Tibial nerve (tissue), 4 donors: ENCODE data around the gene PRELP. TPM values are rescaled to one million over a fixed set of nuclear protein-coding genes. Genes with fewer than 3 reads are reported as not detected.

Experiments
- DNase-seq, 2 donors: peaks; one replicate each; pipeline ENCODE4 v3.0.0-alpha.2; 2019; ENCODE audit warnings: low spot score in 2 of 2
- H3K27ac ChIP-seq, 4 donors: fragments of 200-600 bp; sonication (generic) in 3 of 4; one replicate each; pipeline ENCODE4 v1.5.1; 2017 to 2019; ENCODE audit warnings: mild to moderate bottlenecking in 1 of 4
- H3K27me3 ChIP-seq, 2 donors: fragments of 200-600 bp; sonication (generic) in 1 of 2; one replicate each; pipeline versions ENCODE4 v1.5.1 to v1.6.0; 2017 to 2019
- H3K36me3 ChIP-seq, 3 donors: fragments of 200-600 bp; sonication (generic); one replicate each; pipeline ENCODE4 v1.5.1; 2018 to 2019
- H3K4me1 ChIP-seq, 4 donors: fragments of 200-600 bp; sonication (generic) in 3 of 4; one replicate each; pipeline ENCODE4 v1.5.1; 2017 to 2019
- H3K4me3 ChIP-seq, 4 donors: fragments of 200-600 bp; sonication (generic) in 3 of 4; one replicate each; pipeline ENCODE4 v1.5.1; 2017 to 2019; ENCODE audit warnings: mild to moderate bottlenecking in 1 of 4, moderate library complexity in 1 of 4
- H3K9me3 ChIP-seq, 4 donors: fragments of 200-600 bp; sonication (generic) in 3 of 4; one replicate each; pipeline ENCODE4 v1.5.1; 2017 to 2019
- CTCF ChIP-seq, 5 experiments: fragments of 200-600 bp in 3 of 5; fragments of 450-650 bp in 2 of 5; sonication (generic) in 3 of 5; IDR thresholded peaks; one replicate each; pipeline ENCODE4 v1.5.1; 2016 to 2019; ENCODE audit warnings: antibody characterized with exemption in 5 of 5, mild to moderate bottlenecking in 3 of 5, moderate library complexity in 2 of 5
- EP300 ChIP-seq, 2 donors: sonication (generic); formaldehyde crosslinking; IDR thresholded peaks; one replicate each; pipeline ENCODE4 v1.6.1; 2017; ENCODE audit warnings: antibody characterized with exemption in 2 of 2, mild to moderate bottlenecking in 1 of 2
- POLR2A ChIP-seq, 2 donors: fragments of 450-650 bp; IDR thresholded peaks; one replicate each; pipeline ENCODE4 v1.6.1; 2017; ENCODE audit warnings: antibody characterized with exemption in 2 of 2, mild to moderate bottlenecking in 2 of 2, moderate library complexity in 2 of 2
- WGBS, 2 donors: methylation state at CpG; one replicate each; pipeline ENCODE4 v1.1.5; 2018; 5-methylcytosine and 5-hydroxymethylcytosine counted together
- total RNA-seq, 4 donors: library from RNA; depleted of rRNA; stranded (reverse); fragments of >200 nt; gene quantifications; one replicate each; pipeline ENCODE4 v1.1.0, GENCODE V29; 2016

Gene PRELP
- total RNA-seq, 4 donors from 2014 or later, result 108 to 291 (median 153) TPM

- no peak for DNase-seq
- TF ChIP-seq POLR2A (IDR thresholded peaks at IDR 0.05), result no peak
- no peak for TF ChIP-seq EP300 (IDR thresholded peaks at IDR 0.05)
- TF ChIP-seq CTCF (IDR thresholded peaks at IDR 0.05), result no peak
These were observed 17.1 kb downstream of the PRELP start for GRCh38 chr1:203492748-203493130.

GRCh38 chr1:203493901-203494300, 18.3 kb downstream of the PRELP start, which contains the start of gene OPTC:
TSS of gene OPTC (plus strand) at chr1:203494153. CDS start at chr1:203496006, 1,853 bp downstream.
- WGBS, 2 donors, result 72 to 82% methylated on average over 5 of the region's 5 CpGs
- Histone ChIP-seq H3K9me3 (no peaks in the 10 kb centered on the region), H3K4me3 (no peak within 1 kb of the TSS), H3K27ac (no peak within 1 kb of the TSS), H3K27me3 (no peaks in the 10 kb centered on the region), H3K4me1 (peaks cover 0 to 18% (median 0%) of the 10 kb centered on the region in 4 donors), H3K36me3 (peaks cover 0 to 9% (median 0%) of the 10 kb centered on the region in 3 donors)
- DNase-seq, result no peak
- no peak for TF ChIP-seq CTCF (IDR thresholded peaks at IDR 0.05)
- TF ChIP-seq POLR2A (IDR thresholded peaks at IDR 0.05), result no peak
- TF ChIP-seq EP300 (IDR thresholded peaks at IDR 0.05), result no peak

More at GRCh38 chr1:203492748-203493130, 17.1 kb downstream of the PRELP start:
- H3K4me3 ChIP-seq, result no peak overlapping the region
- H3K27ac ChIP-seq, result no peak overlapping the region
- H3K9me3 ChIP-seq, result no peaks in the 10 kb centered on the region
- peaks cover 0 to 11% (median 0%) of the 10 kb centered on the region in 3 donors for H3K36me3 ChIP-seq
- peaks cover 0 to 26% (median 3%) of the 10 kb centered on the region in 4 donors for H3K4me1 ChIP-seq
- 69 to 70% methylated on average over 6 of the region's 6 CpGs for WGBS, 2 donors
- no peaks in the 10 kb centered on the region for H3K27me3 ChIP-seq

DNA sequence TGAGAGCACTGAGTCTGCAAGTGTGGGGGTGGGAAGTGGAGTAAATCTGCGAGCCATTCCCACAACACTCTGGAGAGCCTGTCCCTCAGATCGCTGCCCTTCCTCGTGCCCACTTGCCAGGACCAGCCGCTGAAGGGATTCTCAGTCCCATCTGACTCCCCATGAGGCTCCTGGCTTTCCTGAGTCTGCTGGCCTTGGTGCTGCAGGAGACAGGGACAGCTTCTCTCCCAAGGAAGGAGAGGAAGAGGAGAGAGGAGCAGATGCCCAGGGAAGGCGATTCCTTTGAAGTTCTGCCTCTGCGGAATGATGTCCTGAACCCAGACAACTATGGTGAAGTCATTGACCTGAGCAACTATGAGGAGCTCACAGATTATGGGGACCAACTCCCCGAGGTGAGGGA, 20.2 kb downstream of the PRELP start:
- H3K4me1 ChIP-seq, result peaks cover 0 to 14% (median 0%) of the 10 kb centered on the region in 4 donors
- no peak for DNase-seq
- no peaks in the 10 kb centered on the region for H3K36me3 ChIP-seq
- H3K4me3 ChIP-seq, result no peak overlapping the region
- H3K27ac ChIP-seq, result no peak overlapping the region
- H3K27me3 ChIP-seq, result no peaks in the 10 kb centered on the region
- TF ChIP-seq CTCF (IDR thresholded peaks at IDR 0.05) (no peak), EP300 (IDR thresholded peaks at IDR 0.05) (no peak), POLR2A (IDR thresholded peaks at IDR 0.05) (no peak)
- WGBS, 2 donors, result 58 to 62% methylated on average over 7 of the region's 7 CpGs
- no peaks in the 10 kb centered on the region for H3K9me3 ChIP-seq

GRCh38 chr1:203497269-203497777, 21.7 kb downstream of the PRELP start:
- Histone ChIP-seq H3K27me3 (no peaks in the 10 kb centered on the region), H3K4me1 (peaks cover 0 to under 1% (median 0%) of the 10 kb centered on the region in 4 donors), H3K9me3 (no peaks in the 10 kb centered on the region), H3K4me3 (no peak overlapping the region), H3K36me3 (no peaks in the 10 kb centered on the region), H3K27ac (no peak overlapping the region)
- 76 to 78% methylated on average over 5 of the region's 5 CpGs for WGBS, 2 donors
- no peak for DNase-seq
- TF ChIP-seq EP300 (IDR thresholded peaks at IDR 0.05) (no peak), CTCF (IDR thresholded peaks at IDR 0.05) (no peak), POLR2A (IDR thresholded peaks at IDR 0.05) (no peak)

DNA sequence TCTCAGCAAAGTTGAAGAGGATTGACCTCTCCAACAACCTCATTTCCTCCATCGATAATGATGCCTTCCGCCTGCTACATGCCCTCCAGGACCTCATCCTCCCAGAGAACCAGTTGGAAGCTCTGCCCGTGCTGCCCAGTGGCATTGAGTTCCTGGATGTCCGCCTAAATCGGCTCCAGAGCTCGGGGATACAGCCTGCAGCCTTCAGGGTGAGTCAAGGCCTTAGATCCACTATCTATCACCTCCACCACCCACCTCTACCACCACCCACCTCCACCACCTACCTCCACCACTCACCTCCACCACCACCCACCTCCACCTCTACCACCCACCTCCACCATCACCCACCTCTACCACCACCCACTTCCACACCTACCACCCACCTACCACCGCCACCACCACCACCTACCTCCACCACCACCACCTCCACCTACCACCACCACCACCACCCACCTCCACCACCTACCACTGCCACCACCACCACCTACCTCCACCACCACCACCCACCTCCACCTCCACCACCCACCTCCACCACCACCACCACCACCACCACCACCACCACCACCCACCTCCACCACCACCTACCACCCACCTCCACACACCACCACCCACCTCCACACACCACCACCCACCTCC, 24.2 kb downstream of the PRELP start:
- H3K27ac ChIP-seq, result no peak overlapping the region
- no peaks in the 10 kb centered on the region for H3K9me3 ChIP-seq
- H3K27me3 ChIP-seq, result no peaks in the 10 kb centered on the region
- DNase-seq, result no peak
- peaks cover 0 to 5% (median 0%) of the 10 kb centered on the region in 4 donors for H3K4me1 ChIP-seq
- 92 to 93% methylated on average over 7 of the region's 7 CpGs for WGBS, 2 donors
- TF ChIP-seq POLR2A (IDR thresholded peaks at IDR 0.05) (no peak), CTCF (IDR thresholded peaks at IDR 0.05) (no peak), EP300 (IDR thresholded peaks at IDR 0.05) (no peak)
- no peaks in the 10 kb centered on the region for H3K36me3 ChIP-seq
- H3K4me3 ChIP-seq, result no peak overlapping the region
